CD14-positive monocyte (primary cell): Measurements from ENCODE around the gene RDH14. TPM values are rescaled to one million over a fixed set of nuclear protein-coding genes. Genes with fewer than 3 reads are reported as not detected.

Source experiments
- DNase-seq, 3 donors: peaks; one replicate each; pipeline ENCODE4 v3.0.0-alpha.2; 2011 to 2022
- H2AFZ ChIP-seq: 2 replicates; pipeline ENCODE4 v1.6.0; 2012; ENCODE audit warnings: mild to moderate bottlenecking, low read depth, low read length, inconsistent platforms; ENCODE audit not compliant: insufficient read depth, poor library complexity, severe bottlenecking
- H3K27ac ChIP-seq, 2 donors: 1 replicate in 1 of 2; 2 replicates in 1 of 2; pipeline ENCODE4 v1.5.1; 2012 to 2013; ENCODE audit warnings: low read length in 2 of 2, control low read depth in 1 of 2, inconsistent platforms in 1 of 2, low read depth in 1 of 2, mild to moderate bottlenecking in 1 of 2
- H3K27me3 ChIP-seq, 2 donors: one replicate each; pipeline versions ENCODE4 v1.6.0 to v1.6.1; 2011 to 2013; ENCODE audit warnings: low read length in 2 of 2; ENCODE audit not compliant: control insufficient read depth in 2 of 2, insufficient read depth in 2 of 2
- H3K36me3 ChIP-seq, 2 donors: replicated peaks in 1 of 2; 1 replicate in 1 of 2; 2 replicates in 1 of 2; pipeline versions ENCODE4 v1.5.1 to v1.6.1; 2012 to 2013; ENCODE audit warnings: low read length in 2 of 2, control low read depth in 1 of 2, inconsistent platforms in 1 of 2, mild to moderate bottlenecking in 1 of 2; ENCODE audit not compliant: insufficient read depth in 2 of 2, control insufficient read depth in 1 of 2
- H3K4me1 ChIP-seq, 2 donors: 1 replicate in 1 of 2; 2 replicates in 1 of 2; pipeline versions ENCODE4 v1.5.1 to v1.6.1; 2012 to 2013; ENCODE audit warnings: low read length in 2 of 2, control low read depth in 1 of 2, inconsistent platforms in 1 of 2, mild to moderate bottlenecking in 1 of 2, moderate library complexity in 1 of 2; ENCODE audit not compliant: insufficient read depth in 2 of 2, control insufficient read depth in 1 of 2
- H3K4me2 ChIP-seq: replicated peaks from 2 replicates; pipeline ENCODE3; 2012; ENCODE audit warnings: low read length, moderate library complexity, mild to moderate bottlenecking; ENCODE audit not compliant: poor library complexity, severe bottlenecking; ENCODE audit errors: extremely low read depth
- H3K4me3 ChIP-seq, 3 experiments: fragments of 200-600 bp in 1 of 3; sonication (generic) in 1 of 3; replicated peaks in 1 of 3; 1 replicate in 2 of 3; 2 replicates in 1 of 3; pipeline ENCODE4 v1.5.1; 2011 to 2013; ENCODE audit warnings: low read length in 3 of 3, mild to moderate bottlenecking in 3 of 3, control low read depth in 2 of 3, low read depth in 2 of 3, inconsistent platforms in 1 of 3, moderate library complexity in 1 of 3
- H3K79me2 ChIP-seq: 2 replicates; pipeline ENCODE4 v1.6.0; 2012; ENCODE audit warnings: mild to moderate bottlenecking, control low read depth, inconsistent platforms, low read length, moderate library complexity; ENCODE audit not compliant: insufficient read depth
- H3K9ac ChIP-seq: 2 replicates; pipeline ENCODE4 v1.6.0; 2017; ENCODE audit warnings: low read length, mild to moderate bottlenecking; ENCODE audit not compliant: insufficient read depth, poor library complexity, severe bottlenecking
- H3K9me3 ChIP-seq, 2 donors: replicated peaks in 1 of 2; 1 replicate in 1 of 2; 2 replicates in 1 of 2; pipeline versions ENCODE4 v1.5.1 to v1.6.1; 2012 to 2013; ENCODE audit warnings: low read length in 2 of 2, control low read depth in 1 of 2; ENCODE audit not compliant: control insufficient read depth in 1 of 2, insufficient read depth in 1 of 2
- H4K20me1 ChIP-seq: 2 replicates; pipeline ENCODE4 v1.6.0; 2012; ENCODE audit warnings: mild to moderate bottlenecking, low read length, control low read depth, moderate library complexity; ENCODE audit not compliant: insufficient read depth
- H3K27ac Mint-ChIP-seq, 7 donors: one replicate each; pipeline ENCODE4 v1.8.0; 2020; ENCODE audit warnings: mild to moderate bottlenecking in 7 of 7, mixed read lengths in 7 of 7, moderate library complexity in 6 of 7, inconsistent platforms in 2 of 7
- H3K27me3 Mint-ChIP-seq, 3 donors: one replicate each; pipeline ENCODE4 v1.8.0; 2021 to 2022; ENCODE audit warnings: low read depth in 3 of 3, mild to moderate bottlenecking in 3 of 3, mixed read lengths in 3 of 3, moderate library complexity in 3 of 3, inconsistent platforms in 1 of 3
- H3K36me3 Mint-ChIP-seq, 2 donors: one replicate each; pipeline ENCODE4 v1.8.0; 2020; ENCODE audit warnings: mixed read lengths in 2 of 2, inconsistent platforms in 1 of 2, mild to moderate bottlenecking in 1 of 2
- H3K4me1 Mint-ChIP-seq: one replicate; pipeline ENCODE4 v1.8.0; 2020; ENCODE audit warnings: mild to moderate bottlenecking, mixed read lengths
- H3K4me3 Mint-ChIP-seq, 2 donors: one replicate each; pipeline ENCODE4 v1.8.0; 2020; ENCODE audit warnings: mild to moderate bottlenecking in 2 of 2, mixed read lengths in 2 of 2, moderate library complexity in 1 of 2
- H3K9me3 Mint-ChIP-seq, 7 donors: one replicate each; pipeline ENCODE4 v1.8.0; 2020 to 2022; ENCODE audit warnings: mixed read lengths in 7 of 7, mild to moderate bottlenecking in 6 of 7, moderate library complexity in 6 of 7, inconsistent platforms in 2 of 7
- CTCF ChIP-seq: fragments of 200-600 bp; IDR thresholded peaks from one replicate; pipeline ENCODE4 v1.8.0; 2022; ENCODE audit warnings: antibody characterized with exemption, mild to moderate bottlenecking
- WGBS: methylation state at CpG from one replicate; pipeline ENCODE4 v1.1.5; 2013; ENCODE audit warnings: missing lambda C conversion rate; ENCODE audit not compliant: insufficient coverage; 5-methylcytosine and 5-hydroxymethylcytosine counted together
- intact Hi-C, 2 donors: fragments of 100-400 bp; cut with micrococcal nuclease; formaldehyde crosslinking; loops; one replicate each; pipeline versions ENCODE4 v1.15.0 to v1.15.1; 2023
- polyA plus RNA-seq, 3 donors: library from polyadenylated mRNA; depleted of rRNA in 1 of 3; unstranded in 2 of 3; stranded (reverse) in 1 of 3; fragments of 300-500 nt in 2 of 3; fragments of >200 nt in 1 of 3; fragmentation: Illumina TruSeq in 2 of 3; gene quantifications; 1 replicate in 2 of 3; 2 replicates in 1 of 3; pipeline ENCODE4 v1.2.3, GENCODE V29; 2012 to 2021

The RDH14 gene
- polyA plus RNA-seq, 3 donors: 5.5 to 16.3 (median 14.3) TPM

GRCh38 chr2:18549083-18549482 is 11.4 kb downstream of the RDH14 start:
- H3K4me3 ChIP-seq: no peak overlapping the region
- Mint-ChIP-seq H3K4me1 (peaks cover 1% of the 10 kb centered on the region), H3K9me3 (no peaks in the 10 kb centered on the region), H3K4me3 (no peak overlapping the region), H3K27me3 (no peaks in the 10 kb centered on the region), H3K27ac (no peak overlapping the region), H3K36me3 (peaks cover 6 to 10% of the 10 kb centered on the region in 2 donors)
- H3K9me3 ChIP-seq: no peaks in the 10 kb centered on the region
- H3K27me3 ChIP-seq: no peaks in the 10 kb centered on the region
- H3K4me1 ChIP-seq: no peaks in the 10 kb centered on the region
- H3K79me2 ChIP-seq: no peaks in the 10 kb centered on the region
- TF ChIP-seq CTCF: no peak
- no peak overlapping the region for H3K4me2 ChIP-seq
- no peak overlapping the region for H3K9ac ChIP-seq
- H3K36me3 ChIP-seq: peaks cover under 1% of the 10 kb centered on the region in 2 donors
- no peak overlapping the region for H3K27ac ChIP-seq
- no peaks in the 10 kb centered on the region for H4K20me1 ChIP-seq
- DNase-seq: no peak
- no peak overlapping the region for H2AFZ ChIP-seq
- WGBS: 88% methylated on average over 1 of the region's 2 CpGs
- intact Hi-C loops: no loop called here

- Mint-ChIP-seq H3K4me3 (no peak overlapping the region), H3K27ac (no peak overlapping the region), H3K4me1 (peaks cover 1% of the 10 kb centered on the region), H3K27me3 (no peaks in the 10 kb centered on the region), H3K9me3 (no peaks in the 10 kb centered on the region), H3K36me3 (peaks cover 3 to 7% of the 10 kb centered on the region in 2 donors)
- Histone ChIP-seq H3K27ac (no peak overlapping the region), H4K20me1 (no peaks in the 10 kb centered on the region), H3K4me3 (no peak overlapping the region), H2AFZ (no peak overlapping the region), H3K9ac (no peak overlapping the region), H3K27me3 (no peaks in the 10 kb centered on the region), H3K36me3 (no peaks in the 10 kb centered on the region), H3K9me3 (no peaks in the 10 kb centered on the region), H3K4me1 (no peaks in the 10 kb centered on the region), H3K4me2 (no peak overlapping the region), H3K79me2 (no peaks in the 10 kb centered on the region)
- DNase-seq: no peak
- no peak for TF ChIP-seq CTCF
- intact Hi-C loops: no loop called here
- WGBS: no CpG with 5 or more reads among the region's 1 CpG
Measured at GRCh38 chr2:18548621-18549020, 11.8 kb downstream of the RDH14 start.
